ENCODE results near the gene CLEC2A. TPM values are rescaled to one million over a fixed set of nuclear protein-coding genes. Genes with fewer than 3 reads are reported as not detected.

CLEC2A gene
- total and polyA plus RNA-seq, 9 of the 15 experiments (the other 6 are each of a cell fraction or from before 2014, with no cell fraction given) = not detected

- TF ChIP-seq PRDM10 (IDR thresholded peaks at IDR 0.05; ENCODE audit: partially characterized antibody) = no peak
- TF ChIP-seq CUX1 (CRISPR knock-in tag; IDR thresholded peaks at IDR 0.05) = no peak
Measured at GRCh38 chr12:9872742-9873141, 59.4 kb downstream of the CLEC2A start (continued).
